Retinal pigment epithelial cell (primary cell): ENCODE data around the gene ENTPD5.

Experiments used
- DNase-seq: peaks from one replicate; pipeline ENCODE4 v3.0.0-alpha.2; 2010; ENCODE audit warnings: low read depth
- H3K4me3 ChIP-seq: 2 replicates; pipeline ENCODE4 v1.5.1; 2011; ENCODE audit warnings: mild to moderate bottlenecking, low read length, control low read depth, moderate library complexity
- CTCF ChIP-seq: conservative IDR thresholded peaks from 2 replicates; pipeline ENCODE4 v1.5.1; 2011; ENCODE audit warnings: low read depth, low read length, control low read depth, inconsistent platforms

The ENTPD5 gene

GRCh38 chr14:73913256-73913655, 105.8 kb downstream of the ENTPD5 start:
- H3K4me3 ChIP-seq = no peak overlapping the region
- no peak for DNase-seq
- TF ChIP-seq CTCF = no peak

GRCh38 chr14:73909681-73910080, 109.4 kb downstream of the ENTPD5 start:
- no peak for DNase-seq
- no peak for TF ChIP-seq CTCF
- no peak overlapping the region for H3K4me3 ChIP-seq
